ENCODE measurements around the gene IFT43.

Gene IFT43

GRCh38 chr14:76104802-76105355 lies 119.3 kb downstream of the IFT43 start:
- peaks cover 7% of the 10 kb centered on the region for H3K27me3 Mint-ChIP-seq
- no peaks in the 10 kb centered on the region for H3K4me1 Mint-ChIP-seq (ENCODE audit: low read depth)
- H3K27ac Mint-ChIP-seq, result no peak overlapping the region
- H3K36me3 Mint-ChIP-seq (ENCODE audit: low read depth), result no peaks in the 10 kb centered on the region
- H3K9me3 Mint-ChIP-seq, result no peaks in the 10 kb centered on the region
- intact Hi-C loops (cut with micrococcal nuclease), result no loop called here
- no peak overlapping the region for H3K4me3 Mint-ChIP-seq

- Mint-ChIP-seq H3K9me3 (no peaks in the 10 kb centered on the region), H3K27ac (no peak overlapping the region), H3K36me3 (ENCODE audit: low read depth) (no peaks in the 10 kb centered on the region), H3K4me1 (ENCODE audit: low read depth) (no peaks in the 10 kb centered on the region), H3K4me3 (no peak overlapping the region), H3K27me3 (peaks cover 7% of the 10 kb centered on the region)
- intact Hi-C loops (cut with micrococcal nuclease), result no loop called here
Observed at GRCh38 chr14:76106188-76106587, 120.6 kb downstream of the IFT43 start.

GRCh38 chr14:76109087-76109880 lies 123.7 kb downstream of the IFT43 start:
- no peaks in the 10 kb centered on the region for H3K9me3 Mint-ChIP-seq
- H3K36me3 Mint-ChIP-seq (ENCODE audit: low read depth), result no peaks in the 10 kb centered on the region
- peaks cover 13% of the 10 kb centered on the region for H3K27me3 Mint-ChIP-seq
- intact Hi-C loops (cut with micrococcal nuclease), result no loop called here
- H3K4me1 Mint-ChIP-seq (ENCODE audit: low read depth), result no peaks in the 10 kb centered on the region
- H3K27ac Mint-ChIP-seq, result no peak overlapping the region
- no peak overlapping the region for H3K4me3 Mint-ChIP-seq

- intact Hi-C loops (cut with micrococcal nuclease), result no loop called here
- Mint-ChIP-seq H3K27ac (no peak overlapping the region), H3K9me3 (no peaks in the 10 kb centered on the region)
Observed at GRCh38 chr14:76112889-76113624, 127.5 kb downstream of the IFT43 start.

GRCh38 chr14:76113691-76114090 lies 128.1 kb downstream of the IFT43 start:
- Mint-ChIP-seq H3K36me3 (ENCODE audit: low read depth) (no peaks in the 10 kb centered on the region), H3K27me3 (peaks cover 11% of the 10 kb centered on the region), H3K27ac (no peak overlapping the region), H3K4me1 (ENCODE audit: low read depth) (no peaks in the 10 kb centered on the region), H3K4me3 (no peak overlapping the region), H3K9me3 (no peaks in the 10 kb centered on the region)
- intact Hi-C loops (cut with micrococcal nuclease), result no loop called here

More at GRCh38 chr14:76112889-76113624, 127.5 kb downstream of the IFT43 start:
- Mint-ChIP-seq H3K4me3 (no peak overlapping the region), H3K4me1 (ENCODE audit: low read depth) (no peaks in the 10 kb centered on the region), H3K36me3 (ENCODE audit: low read depth) (no peaks in the 10 kb centered on the region), H3K27me3 (peaks cover 12% of the 10 kb centered on the region)

GRCh38 chr14:76115010-76115422 lies 129.5 kb downstream of the IFT43 start:
- H3K27me3 Mint-ChIP-seq, result peaks cover 8% of the 10 kb centered on the region
- no peaks in the 10 kb centered on the region for H3K4me1 Mint-ChIP-seq (ENCODE audit: low read depth)
- no peaks in the 10 kb centered on the region for H3K36me3 Mint-ChIP-seq (ENCODE audit: low read depth)
- H3K27ac Mint-ChIP-seq, result no peak overlapping the region
- no peaks in the 10 kb centered on the region for H3K9me3 Mint-ChIP-seq
- H3K4me3 Mint-ChIP-seq, result no peak overlapping the region
- intact Hi-C loops (cut with micrococcal nuclease), result no loop called here

GRCh38 chr14:76117789-76118484 lies 132.4 kb downstream of the IFT43 start:
- no peaks in the 10 kb centered on the region for H3K36me3 Mint-ChIP-seq (ENCODE audit: low read depth)
- H3K4me3 Mint-ChIP-seq, result no peak overlapping the region
- intact Hi-C loops (cut with micrococcal nuclease), result no loop called here
- H3K27me3 Mint-ChIP-seq, result peaks cover 9% of the 10 kb centered on the region
- no peak overlapping the region for H3K27ac Mint-ChIP-seq
- H3K9me3 Mint-ChIP-seq, result no peaks in the 10 kb centered on the region
- H3K4me1 Mint-ChIP-seq (ENCODE audit: low read depth), result no peaks in the 10 kb centered on the region

- no peak overlapping the region for H3K4me3 Mint-ChIP-seq
- H3K4me1 Mint-ChIP-seq (ENCODE audit: low read depth), result no peaks in the 10 kb centered on the region
- intact Hi-C loops (cut with micrococcal nuclease), result no loop called here
- no peak overlapping the region for H3K27ac Mint-ChIP-seq
- no peaks in the 10 kb centered on the region for H3K36me3 Mint-ChIP-seq (ENCODE audit: low read depth)
- H3K9me3 Mint-ChIP-seq, result no peaks in the 10 kb centered on the region
- H3K27me3 Mint-ChIP-seq, result peaks cover 7% of the 10 kb centered on the region
Observed at GRCh38 chr14:76118594-76118993, 133.0 kb downstream of the IFT43 start.

- intact Hi-C loops (cut with micrococcal nuclease), result no loop called here
- peaks cover 10% of the 10 kb centered on the region for H3K27me3 Mint-ChIP-seq
- H3K36me3 Mint-ChIP-seq (ENCODE audit: low read depth), result no peaks in the 10 kb centered on the region
- no peaks in the 10 kb centered on the region for H3K9me3 Mint-ChIP-seq
- no peak overlapping the region for H3K27ac Mint-ChIP-seq
- peaks cover 6% of the 10 kb centered on the region for H3K4me1 Mint-ChIP-seq (ENCODE audit: low read depth)
- H3K4me3 Mint-ChIP-seq, result no peak overlapping the region
Observed at GRCh38 chr14:76121089-76121748, 135.7 kb downstream of the IFT43 start.

GRCh38 chr14:76123426-76124225 lies 138.1 kb downstream of the IFT43 start:
- H3K27me3 Mint-ChIP-seq, result peaks cover 16% of the 10 kb centered on the region
- H3K4me1 Mint-ChIP-seq (ENCODE audit: low read depth), result peaks cover 6% of the 10 kb centered on the region
- no peaks in the 10 kb centered on the region for H3K36me3 Mint-ChIP-seq (ENCODE audit: low read depth)
- intact Hi-C loops (cut with micrococcal nuclease), result no loop called here
- H3K27ac Mint-ChIP-seq, result no peak overlapping the region
- H3K4me3 Mint-ChIP-seq, result no peak overlapping the region
- no peaks in the 10 kb centered on the region for H3K9me3 Mint-ChIP-seq

- H3K4me1 Mint-ChIP-seq (ENCODE audit: low read depth), result peaks cover 6% of the 10 kb centered on the region
- no peaks in the 10 kb centered on the region for H3K36me3 Mint-ChIP-seq (ENCODE audit: low read depth)
- H3K27me3 Mint-ChIP-seq, result peaks cover 30% of the 10 kb centered on the region
- H3K27ac Mint-ChIP-seq, result no peak overlapping the region
- intact Hi-C loops (cut with micrococcal nuclease), result no loop called here
- H3K9me3 Mint-ChIP-seq, result no peaks in the 10 kb centered on the region
- no peak overlapping the region for H3K4me3 Mint-ChIP-seq
Observed at GRCh38 chr14:76125511-76125910, 139.9 kb downstream of the IFT43 start.

GRCh38 chr14:76126076-76126475 lies 140.5 kb downstream of the IFT43 start:
- Mint-ChIP-seq H3K36me3 (ENCODE audit: low read depth) (no peaks in the 10 kb centered on the region), H3K27me3 (peaks cover 32% of the 10 kb centered on the region), H3K4me1 (ENCODE audit: low read depth) (peaks cover 6% of the 10 kb centered on the region), H3K4me3 (no peak overlapping the region), H3K27ac (no peak overlapping the region), H3K9me3 (no peaks in the 10 kb centered on the region)
- intact Hi-C loops (cut with micrococcal nuclease), result no loop called here

Measured in dendritic cell treated with granulocyte-macrophage colony-stimulating factor and Interleukin-4, amounts not matched to agents 40 ng/mL and 50 ng/mL, for 4 days (primary cell).